ENCODE data around the gene CYP2C9.
"Not testable (repeated sequence)": the region's sequence is repeated elsewhere in the genome, so short reads cannot be mapped to it uniquely, and the experiment has no call there.

DNA sequence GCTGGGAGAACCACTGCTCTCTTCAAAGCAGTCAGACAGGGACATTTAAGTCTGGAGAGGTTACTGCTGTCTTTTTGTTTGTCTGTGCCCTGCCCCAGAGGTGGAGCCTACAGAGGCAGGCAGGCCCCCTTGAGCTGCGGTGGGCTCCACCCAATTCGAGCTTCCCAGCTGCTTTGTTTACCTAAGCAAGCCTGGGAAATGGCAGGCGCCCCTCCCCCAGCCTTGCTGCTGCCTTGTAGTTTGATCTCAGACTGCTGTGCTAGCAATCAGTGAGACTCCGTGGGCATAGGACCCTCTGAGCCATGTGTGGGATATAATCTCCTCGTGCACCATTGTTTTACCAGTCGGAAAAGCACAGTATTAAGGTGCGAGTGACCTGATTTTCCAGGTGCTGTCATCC, 40.0 kb upstream of the CYP2C9 start:
- TF ChIP-seq, protein P1, sequence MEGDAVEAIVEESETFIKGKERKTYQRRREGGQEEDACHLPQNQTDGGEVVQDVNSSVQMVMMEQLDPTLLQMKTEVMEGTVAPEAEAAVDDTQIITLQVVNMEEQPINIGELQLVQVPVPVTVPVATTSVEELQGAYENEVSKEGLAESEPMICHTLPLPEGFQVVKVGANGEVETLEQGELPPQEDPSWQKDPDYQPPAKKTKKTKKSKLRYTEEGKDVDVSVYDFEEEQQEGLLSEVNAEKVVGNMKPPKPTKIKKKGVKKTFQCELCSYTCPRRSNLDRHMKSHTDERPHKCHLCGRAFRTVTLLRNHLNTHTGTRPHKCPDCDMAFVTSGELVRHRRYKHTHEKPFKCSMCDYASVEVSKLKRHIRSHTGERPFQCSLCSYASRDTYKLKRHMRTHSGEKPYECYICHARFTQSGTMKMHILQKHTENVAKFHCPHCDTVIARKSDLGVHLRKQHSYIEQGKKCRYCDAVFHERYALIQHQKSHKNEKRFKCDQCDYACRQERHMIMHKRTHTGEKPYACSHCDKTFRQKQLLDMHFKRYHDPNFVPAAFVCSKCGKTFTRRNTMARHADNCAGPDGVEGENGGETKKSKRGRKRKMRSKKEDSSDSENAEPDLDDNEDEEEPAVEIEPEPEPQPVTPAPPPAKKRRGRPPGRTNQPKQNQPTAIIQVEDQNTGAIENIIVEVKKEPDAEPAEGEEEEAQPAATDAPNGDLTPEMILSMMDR (IDR thresholded peaks at IDR 0.05), result not testable (repeated sequence)
- TF ChIP-seq POLR2A (IDR thresholded peaks at IDR 0.05), result not testable (repeated sequence)
